ENCODE measurements around the gene CYB561.
"Not testable (repeated sequence)": the region's sequence is repeated elsewhere in the genome, so short reads cannot be mapped to it uniquely, and the experiment has no call there.

The CYB561 gene

GRCh38 chr17:63478814-63479494 is 32.8 kb upstream of the CYB561 start:
- peak; percentile 82 for DNase-seq

- no peak for DNase-seq
Measured at GRCh38 chr17:63477480-63478440, 31.7 kb upstream of the CYB561 start.

GRCh38 chr17:63476854-63477479 is 30.9 kb upstream of the CYB561 start, which contains the start of gene ACE:
TSS of gene ACE (plus strand) at chr17:63477061. CDS start at chr17:63477095, 34 bp downstream.
- peak; percentile 53 for DNase-seq

- peak; percentile 11 for DNase-seq
Measured at GRCh38 chr17:63476459-63476853, 30.4 kb upstream of the CYB561 start.

GRCh38 chr17:63475491-63476412 is 29.6 kb upstream of the CYB561 start:
- no peak for DNase-seq

GRCh38 chr17:63474586-63475460 is 28.7 kb upstream of the CYB561 start:
- DNase-seq, result no peak

GRCh38 chr17:63474174-63474573 is 28.1 kb upstream of the CYB561 start:
- no peak for DNase-seq

- not testable (repeated sequence) for DNase-seq
Measured at GRCh38 chr17:63468099-63468498, 22.0 kb upstream of the CYB561 start.

GRCh38 chr17:63464691-63465236 is 18.7 kb upstream of the CYB561 start:
- DNase-seq, result no peak

GRCh38 chr17:63463771-63464170 is 17.7 kb upstream of the CYB561 start:
- no peak for DNase-seq

- DNase-seq, result no peak
Measured at GRCh38 chr17:63460018-63460417, 13.9 kb upstream of the CYB561 start.

GRCh38 chr17:63458478-63458877 is 12.4 kb upstream of the CYB561 start:
- no peak for DNase-seq

- no peak for DNase-seq
Measured at GRCh38 chr17:63455417-63455816, 9.3 kb upstream of the CYB561 start.

- no peak for DNase-seq
Measured at GRCh38 chr17:63454915-63455314, 8.8 kb upstream of the CYB561 start.

GRCh38 chr17:63454357-63454756 is 8.3 kb upstream of the CYB561 start:
- not testable (repeated sequence) for DNase-seq

GRCh38 chr17:63452962-63453551 is 7.0 kb upstream of the CYB561 start:
- no peak for DNase-seq

GRCh38 chr17:63452046-63452961 is 6.2 kb upstream of the CYB561 start:
- DNase-seq, result no peak

- DNase-seq, result no peak
Measured at GRCh38 chr17:63451150-63451549, 5.0 kb upstream of the CYB561 start.

- no peak for DNase-seq
Measured at GRCh38 chr17:63450551-63450950, 4.4 kb upstream of the CYB561 start.
